ENCODE measurements around the gene COL8A1.
"Not testable (repeated sequence)": the region's sequence is repeated elsewhere in the genome, so short reads cannot be mapped to it uniquely, and the experiment has no call there.

COL8A1 gene

DNA sequence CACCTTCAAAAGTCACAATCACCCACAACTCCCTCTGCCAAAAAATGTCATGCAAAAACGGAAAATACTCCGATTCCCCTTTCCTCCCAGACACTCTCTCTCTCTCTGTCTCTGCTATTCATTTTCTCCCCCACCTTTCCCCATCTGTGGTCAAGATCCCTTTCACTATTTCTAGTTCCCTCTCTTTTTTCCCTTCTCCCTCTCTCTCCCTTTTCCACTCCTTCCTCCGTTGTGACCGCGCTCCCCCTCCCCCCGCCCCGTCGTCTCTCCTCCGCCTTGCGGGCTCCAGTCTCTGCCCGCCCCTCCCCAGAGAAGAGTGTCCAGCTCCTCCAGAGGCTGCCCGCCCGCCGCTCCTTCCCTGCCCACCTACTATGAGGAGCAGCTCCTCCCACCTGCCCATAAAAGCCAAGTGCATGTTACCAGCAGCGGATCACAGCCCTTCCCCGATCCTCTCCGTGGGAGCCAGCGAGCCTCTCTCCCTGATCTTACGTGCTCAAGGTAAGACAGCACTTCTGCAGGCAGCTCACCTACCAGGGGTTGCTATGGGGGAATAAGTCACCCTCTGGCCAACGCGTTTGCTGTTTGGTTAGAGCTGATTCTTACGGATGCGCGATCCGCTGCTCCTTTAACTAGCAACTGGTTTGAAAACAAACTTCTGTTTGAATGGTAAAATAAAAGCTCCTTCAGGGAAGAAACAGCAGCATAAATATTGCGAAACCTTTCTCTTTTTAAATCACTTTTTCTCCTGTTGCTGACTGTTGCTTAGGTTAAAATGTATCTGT lies at the start of gene COL8A1:
COL8A1 (plus strand) TSS at position 428 of the 782 bp plus-strand sequence. CDS start 152,089 bp downstream, outside the sequence.
- no peak for FAIRE-seq

DNA sequence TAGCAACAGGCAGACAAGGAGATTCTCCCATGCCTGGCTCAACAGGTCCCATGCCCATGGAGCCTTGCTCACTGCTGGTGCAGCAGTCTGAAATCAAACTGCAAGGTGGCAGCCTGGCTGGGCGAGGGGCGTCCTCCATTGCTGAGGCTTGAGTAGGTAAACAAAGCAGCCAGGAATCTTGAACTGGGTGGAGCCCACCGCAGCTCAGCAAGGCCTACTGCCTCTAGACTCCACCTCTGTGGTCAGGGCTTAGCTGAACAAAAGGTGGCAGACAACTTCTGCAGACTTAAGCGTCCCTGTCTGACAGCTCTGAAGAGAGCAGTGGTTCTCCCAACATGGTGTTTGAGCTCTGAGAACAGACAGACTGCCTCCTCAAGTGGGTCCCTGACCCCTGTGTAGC lies 49.2 kb upstream of the COL8A1 start:
- FAIRE-seq, result not testable (repeated sequence)

DNA sequence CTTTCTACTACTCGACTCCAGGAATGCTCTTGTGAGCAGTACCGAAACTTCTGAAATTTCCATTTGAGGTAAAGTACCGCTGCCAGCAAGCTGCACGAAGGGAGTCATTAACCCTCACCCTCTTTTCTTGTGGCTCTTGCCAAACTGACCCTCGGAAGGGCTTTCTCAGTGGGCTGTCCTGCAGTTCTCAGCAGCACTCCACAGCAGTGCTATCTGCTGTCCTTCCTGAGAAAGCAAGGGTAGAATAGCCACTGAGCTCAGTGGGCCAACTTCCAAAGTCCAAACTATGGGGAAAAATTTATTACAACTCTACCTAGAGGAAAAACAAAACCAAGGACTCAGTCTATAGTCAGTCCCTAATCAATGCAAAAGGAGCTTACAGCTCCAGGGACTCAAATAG lies 38.5 kb upstream of the COL8A1 start:
- no peak for FAIRE-seq

DNA sequence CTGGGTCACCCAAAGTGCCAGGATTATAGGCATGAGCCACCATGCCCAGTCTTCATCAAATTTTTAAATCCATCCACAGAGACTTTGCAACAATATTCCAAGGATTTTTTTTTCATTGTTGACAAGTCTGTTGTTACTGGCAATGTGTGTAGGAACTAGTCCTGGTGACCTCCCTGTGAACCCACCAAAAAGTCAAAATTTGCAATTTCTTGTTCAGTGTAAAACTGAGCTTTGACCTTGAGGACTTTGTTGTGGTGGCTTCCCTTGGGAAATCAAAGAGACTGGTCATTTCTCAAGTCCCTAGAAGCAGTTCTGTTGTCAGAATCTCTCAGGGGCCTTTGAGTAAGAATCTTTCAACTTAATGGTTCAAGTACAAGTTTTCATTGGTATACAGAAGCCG lies 36.9 kb upstream of the COL8A1 start:
- FAIRE-seq, result no peak

DNA sequence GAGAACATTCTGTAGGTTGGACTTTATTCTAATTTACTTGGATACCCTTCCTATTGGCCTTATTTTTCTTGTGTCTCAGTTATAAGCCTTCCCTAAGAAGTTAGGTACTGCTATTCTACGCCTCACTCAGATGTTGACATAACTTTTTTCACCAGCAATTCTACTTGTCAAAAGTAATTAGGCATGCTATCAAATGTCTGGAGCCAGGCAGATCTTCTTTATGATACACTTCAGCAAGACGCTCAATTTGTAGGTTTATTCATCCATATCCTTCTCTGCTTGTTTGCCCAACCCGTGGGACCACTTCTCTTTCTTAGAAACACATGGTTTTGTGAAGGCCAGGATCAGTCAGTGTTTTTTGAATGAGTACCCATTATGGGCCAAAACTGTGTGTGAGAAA lies 36.2 kb upstream of the COL8A1 start:
- no peak for FAIRE-seq

DNA sequence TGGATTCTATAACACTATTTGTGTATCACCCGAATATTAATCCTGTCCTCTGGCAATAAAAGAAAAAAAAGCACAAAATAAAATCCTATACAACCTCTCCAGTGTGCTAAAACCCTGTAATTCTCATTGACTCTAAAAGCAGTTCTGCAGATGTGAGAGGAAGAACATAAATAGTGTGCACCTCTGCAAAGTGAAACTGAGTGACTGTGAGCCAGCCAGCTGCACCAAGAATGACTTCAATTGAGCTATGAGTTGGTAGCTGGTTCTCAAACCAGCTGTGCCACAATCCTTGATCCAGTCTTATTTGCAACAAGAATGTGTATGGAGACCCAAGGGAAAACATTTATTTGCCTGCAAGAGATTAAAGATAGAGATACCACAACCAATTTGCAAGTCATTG lies 31.2 kb upstream of the COL8A1 start:
- no peak for FAIRE-seq

DNA sequence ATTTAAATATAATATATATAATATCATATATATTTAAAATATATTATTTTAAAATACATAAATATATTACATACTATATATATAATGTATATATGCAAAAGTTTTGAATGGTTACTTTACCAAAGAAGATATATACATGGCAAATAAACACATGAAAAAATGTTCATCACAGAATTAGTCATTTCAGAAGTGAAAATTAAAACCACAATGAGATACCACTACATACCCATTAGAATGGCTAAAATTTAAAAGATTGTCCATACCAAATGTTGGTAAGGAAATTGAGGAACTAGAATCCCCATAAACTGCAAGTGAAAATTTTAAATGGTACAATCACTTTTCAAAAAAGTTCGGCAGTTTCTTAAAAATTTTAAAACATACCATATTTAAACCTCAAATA lies 23.6 kb upstream of the COL8A1 start:
- peak; percentile 71 for FAIRE-seq

DNA sequence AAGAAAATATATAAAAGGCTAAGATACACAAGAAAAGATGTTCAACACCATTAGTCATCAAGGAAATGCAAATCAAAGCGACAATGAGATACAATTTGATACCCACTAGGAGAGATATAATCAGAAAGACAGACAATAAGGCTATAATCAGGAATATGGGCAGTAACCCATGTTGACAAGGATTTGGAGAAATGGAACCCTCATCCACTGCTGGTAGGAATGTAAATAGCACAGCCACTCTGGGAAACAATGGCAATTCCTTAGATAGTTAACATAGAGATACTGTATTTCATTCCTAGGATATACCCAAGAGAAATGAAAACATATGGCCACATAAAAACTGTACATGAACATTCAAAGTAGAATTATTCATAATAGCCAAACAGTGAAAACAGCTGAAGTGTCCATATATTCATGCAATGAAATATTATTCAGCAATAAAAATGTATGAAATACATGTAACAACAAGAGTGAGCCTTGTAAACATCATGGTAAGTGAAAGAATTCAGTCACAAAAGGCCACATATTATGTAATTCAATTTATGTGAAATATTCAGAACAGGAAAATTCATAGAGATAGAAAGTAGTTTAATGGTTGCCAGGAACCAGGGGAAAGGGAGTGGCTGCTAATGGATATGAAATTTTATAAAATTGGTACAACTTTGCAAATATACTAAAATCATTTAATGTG lies 18.2 kb upstream of the COL8A1 start:
- no peak for FAIRE-seq

DNA sequence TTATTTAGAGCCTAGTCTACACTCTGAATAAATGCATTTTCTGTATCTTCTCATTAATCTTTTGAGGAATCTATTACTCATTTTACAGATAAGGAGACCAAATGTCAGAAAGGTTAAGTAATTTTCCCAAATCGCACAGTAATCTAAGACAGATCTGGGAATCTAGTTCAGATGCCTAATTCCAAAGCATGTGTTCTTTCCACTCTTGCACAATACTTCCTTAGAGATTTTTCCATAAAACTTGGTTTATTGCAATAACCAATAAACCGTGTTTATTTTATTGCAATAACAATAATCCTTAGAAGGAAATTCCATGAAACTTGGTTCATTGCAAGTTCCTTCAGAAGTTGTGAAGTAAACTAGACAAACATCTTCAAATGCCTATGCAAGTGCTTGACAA lies 17.4 kb upstream of the COL8A1 start:
- FAIRE-seq, result no peak

DNA sequence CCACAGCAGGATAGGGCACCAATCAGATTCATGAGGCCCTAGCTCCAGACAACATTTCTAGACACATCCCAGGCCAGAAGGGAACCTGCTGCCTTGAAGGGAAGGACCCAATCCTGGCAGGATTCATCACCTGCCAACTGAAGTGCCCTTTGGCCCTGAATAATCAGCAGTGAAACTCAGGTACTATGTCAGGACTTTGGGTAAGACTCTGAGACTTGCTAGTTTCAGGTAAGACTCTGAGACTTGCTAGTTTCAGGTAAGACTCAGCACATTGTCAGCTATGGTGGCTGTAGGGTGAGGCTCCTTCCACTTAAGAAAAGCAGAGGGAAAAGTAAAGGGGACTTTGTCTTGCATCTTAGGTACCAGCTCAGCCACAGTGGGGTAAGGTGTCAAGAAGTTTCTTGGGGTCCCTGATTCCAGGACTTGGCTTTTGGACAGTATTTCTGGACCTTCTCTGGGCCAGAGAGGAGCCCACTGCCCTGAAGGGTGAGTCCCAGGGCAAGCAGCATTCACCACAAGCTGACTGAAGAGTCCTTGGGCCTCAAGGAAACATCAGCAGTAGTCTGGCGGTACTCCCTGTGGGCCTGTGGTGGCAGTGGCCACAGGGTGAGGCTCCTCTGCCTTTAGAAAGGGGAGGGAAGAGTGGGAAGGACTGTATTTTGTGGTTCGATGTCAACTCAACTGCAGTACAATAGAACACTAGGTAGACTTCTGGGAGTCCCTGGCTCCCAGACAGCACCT lies 13.7 kb upstream of the COL8A1 start:
- no peak for FAIRE-seq

DNA sequence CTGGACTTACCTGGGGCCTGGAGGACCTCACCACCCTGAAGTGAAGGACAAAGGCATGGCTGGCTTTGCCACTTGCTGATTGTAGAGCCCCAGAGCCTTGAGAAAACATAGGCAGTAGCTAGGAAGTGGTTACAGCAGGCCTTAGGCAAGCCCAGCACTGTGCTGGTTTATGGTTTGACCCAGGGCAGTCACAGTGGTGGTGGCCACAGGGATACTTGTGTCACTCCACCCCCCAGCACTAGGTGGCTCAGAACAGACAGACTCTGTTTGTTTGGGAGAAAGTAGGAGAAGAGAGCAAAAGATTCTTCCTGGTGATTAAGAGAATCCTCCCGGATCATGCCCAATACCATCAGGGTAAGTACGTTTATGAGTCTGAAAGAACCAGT lies 13.2 kb upstream of the COL8A1 start:
- FAIRE-seq, result no peak

DNA sequence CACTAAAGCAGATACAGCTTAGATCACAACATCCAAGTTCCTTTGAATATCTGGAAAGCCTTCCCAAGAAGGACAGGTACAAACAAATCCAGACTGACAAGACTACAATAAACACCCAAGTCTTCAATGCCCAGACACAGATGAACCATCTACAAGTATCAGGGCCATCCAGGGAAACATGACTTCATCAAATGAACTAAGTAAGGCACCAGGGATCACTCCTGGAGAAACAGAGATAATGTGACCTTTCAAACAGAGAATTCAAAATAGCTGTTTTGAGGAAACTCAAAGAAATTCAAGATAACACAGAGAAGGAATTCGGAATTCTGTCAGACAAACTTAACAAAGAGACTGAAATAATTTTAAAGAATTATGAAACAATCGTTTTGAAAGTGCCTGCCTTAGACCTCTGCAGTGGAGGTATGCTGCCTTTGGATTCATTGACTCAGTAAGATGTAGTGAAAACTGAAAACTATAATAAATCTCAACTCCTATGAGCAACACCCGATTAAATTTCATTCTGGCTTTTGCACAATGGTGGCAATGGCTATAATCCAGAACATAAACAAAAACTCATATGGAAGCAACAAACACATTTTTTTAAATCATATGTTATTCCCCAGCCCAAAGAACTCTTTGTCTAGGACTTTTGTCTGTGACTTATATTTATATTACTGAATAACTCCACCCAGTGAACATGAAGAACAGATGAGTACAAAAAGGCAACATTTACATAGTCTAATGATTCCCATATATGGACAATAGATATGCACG lies 12.6 kb upstream of the COL8A1 start:
- no peak for FAIRE-seq

DNA sequence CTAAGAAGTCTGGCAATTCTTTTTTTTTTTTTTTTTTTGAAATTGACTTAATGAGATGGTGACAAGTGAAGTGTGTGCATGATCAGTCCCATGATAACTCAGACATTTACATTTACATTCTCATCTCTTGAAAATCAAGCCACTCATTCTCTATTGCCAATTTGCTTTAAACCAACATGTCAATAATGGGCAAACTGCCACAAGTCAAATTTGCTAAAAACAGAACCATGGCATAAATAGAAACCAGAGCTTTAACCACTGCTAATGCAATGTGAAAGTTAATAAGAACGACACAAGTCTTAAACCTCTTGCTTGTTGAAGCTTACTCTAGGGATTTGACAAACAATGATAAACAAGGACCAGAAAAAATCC lies 12.0 kb upstream of the COL8A1 start:
- FAIRE-seq, result no peak

DNA sequence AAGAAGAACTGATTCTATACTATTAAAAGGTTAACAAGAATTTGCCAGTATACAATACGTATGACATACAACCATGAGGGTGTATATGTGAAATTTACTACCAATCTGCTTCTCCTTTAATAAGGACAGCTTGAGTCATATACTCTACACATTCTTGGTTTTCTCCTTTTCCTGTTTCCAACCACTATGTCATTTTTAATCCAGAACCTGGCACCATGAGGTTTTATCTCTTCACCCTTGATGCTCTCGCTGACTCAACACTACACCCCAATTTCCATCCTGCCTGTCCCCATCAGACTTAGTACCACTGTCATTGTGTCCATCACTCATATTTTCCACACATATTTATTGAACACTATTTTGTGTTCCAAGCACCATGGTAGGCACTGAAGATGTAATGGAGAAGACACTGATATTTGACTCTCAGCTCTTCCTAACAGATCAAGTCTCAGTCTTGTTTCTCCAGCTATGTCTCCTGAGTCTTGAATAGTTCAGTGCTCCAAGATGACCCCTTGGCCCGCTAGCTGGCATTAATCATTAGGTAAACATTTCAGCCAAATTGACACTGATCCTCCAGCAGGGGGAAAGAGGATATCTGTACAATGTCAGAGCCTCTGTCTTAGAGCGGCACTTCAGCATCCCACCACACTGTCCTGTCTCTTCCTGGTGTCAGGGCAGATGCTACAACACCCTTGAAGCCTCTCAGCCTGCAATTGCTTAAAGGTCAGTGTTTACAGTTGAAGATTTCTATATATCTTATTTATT lies 11.2 kb upstream of the COL8A1 start:
- no peak for FAIRE-seq

DNA sequence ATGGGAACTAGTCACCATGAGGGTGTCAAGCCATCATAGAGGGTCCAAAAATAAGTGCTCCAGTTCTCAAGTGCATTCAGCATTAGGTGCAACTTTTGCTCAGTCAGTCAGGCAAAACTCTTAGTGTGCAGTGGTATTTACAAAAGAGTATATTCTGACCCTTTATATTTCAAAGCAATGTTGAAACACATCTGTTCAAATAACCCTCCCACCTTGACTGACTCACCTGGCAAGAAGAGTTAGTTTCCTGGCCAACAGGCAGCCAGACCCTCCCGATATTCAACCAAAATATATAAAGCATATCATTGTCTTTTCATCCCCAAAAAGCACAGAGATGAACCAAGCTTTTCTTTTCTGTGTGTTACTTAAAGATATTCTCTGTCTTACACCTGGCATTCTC lies 7.6 kb upstream of the COL8A1 start:
- FAIRE-seq, result no peak

DNA sequence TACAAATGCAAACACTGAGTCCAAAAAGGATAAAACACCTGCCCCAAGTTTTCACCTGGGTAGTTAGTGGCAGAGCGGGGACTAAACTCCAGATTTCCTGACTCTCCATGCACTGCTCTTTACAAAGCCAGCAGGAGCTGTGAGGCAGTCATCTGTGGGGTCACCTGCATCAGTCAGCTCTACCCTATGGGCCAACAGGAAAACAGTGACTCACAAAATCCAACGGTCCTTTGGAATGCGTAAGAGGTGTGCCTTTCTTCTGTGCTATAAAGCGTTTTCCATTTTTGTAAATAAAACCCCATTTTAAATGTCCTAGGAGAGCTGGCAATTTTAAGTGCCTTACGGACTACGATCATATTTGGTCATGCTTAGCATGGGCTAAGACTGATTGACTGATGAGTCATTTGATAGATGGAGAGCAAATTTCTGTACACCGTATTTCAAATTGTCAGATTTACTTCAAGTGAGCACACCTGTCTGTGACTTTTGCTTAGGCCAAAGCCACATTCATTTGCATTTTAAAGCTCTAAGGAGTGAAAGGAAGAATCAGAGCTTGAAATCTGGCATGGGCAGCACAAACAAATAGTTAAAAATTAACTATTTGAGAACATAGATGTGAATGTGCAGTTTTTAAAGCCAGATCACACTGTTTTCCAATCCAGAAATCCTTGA lies 4.4 kb upstream of the COL8A1 start:
- no peak for FAIRE-seq

DNA sequence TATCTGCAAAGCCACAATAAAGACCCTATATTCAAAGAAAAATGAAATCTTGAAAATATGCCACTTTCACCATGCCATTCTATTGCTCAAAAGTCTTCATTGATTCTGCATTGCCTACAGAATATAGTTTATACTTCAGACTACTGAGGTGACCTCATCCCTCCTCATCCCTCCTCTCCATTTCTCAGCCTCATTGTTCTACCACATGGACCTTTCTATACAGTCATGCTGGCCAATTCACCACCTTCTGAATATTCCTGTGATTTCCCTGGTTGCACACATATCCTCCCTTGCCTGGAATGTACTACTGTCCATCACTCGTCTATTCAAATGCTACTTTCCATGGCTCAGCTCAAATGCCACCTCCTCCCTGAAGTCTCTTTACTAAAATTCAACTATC lies 3.5 kb upstream of the COL8A1 start:
- no peak for FAIRE-seq

DNA sequence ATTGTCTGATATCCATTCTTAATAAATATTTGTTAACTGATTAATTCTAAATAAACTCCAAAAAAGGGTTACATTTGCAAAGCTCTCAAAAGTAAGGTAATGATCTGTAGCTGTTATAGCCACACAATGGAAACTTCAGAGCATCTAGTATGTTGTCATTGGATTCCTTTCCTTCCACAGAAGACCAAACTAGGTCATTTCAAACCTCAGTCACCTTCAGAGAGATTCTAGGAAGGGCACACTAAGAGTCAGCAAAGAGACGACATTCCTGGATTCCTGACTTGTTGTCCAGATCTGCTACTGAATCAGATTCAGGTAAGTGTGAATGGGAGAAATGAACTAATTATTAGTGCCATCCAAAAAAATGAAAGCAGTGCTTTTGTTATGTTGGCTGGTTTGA lies 3.0 kb upstream of the COL8A1 start:
- no peak for FAIRE-seq

DNA sequence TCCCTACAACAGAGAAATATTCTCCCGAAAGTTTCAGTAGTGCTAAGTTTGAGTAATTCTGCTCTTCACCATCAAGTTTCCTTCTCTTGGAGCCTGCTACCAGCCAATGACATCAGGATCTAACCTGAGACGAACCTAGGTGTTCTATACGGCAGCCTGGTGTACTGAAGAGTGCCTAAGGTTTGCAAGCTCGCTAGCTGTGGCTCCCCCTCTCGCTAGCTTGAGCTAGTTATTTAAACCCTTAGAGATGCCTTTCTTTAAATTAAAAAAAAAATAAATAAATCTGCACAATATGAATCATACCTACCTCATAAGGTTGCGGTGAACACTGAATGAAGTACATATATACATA lies 1.4 kb upstream of the COL8A1 start:
- no peak for FAIRE-seq

DNA sequence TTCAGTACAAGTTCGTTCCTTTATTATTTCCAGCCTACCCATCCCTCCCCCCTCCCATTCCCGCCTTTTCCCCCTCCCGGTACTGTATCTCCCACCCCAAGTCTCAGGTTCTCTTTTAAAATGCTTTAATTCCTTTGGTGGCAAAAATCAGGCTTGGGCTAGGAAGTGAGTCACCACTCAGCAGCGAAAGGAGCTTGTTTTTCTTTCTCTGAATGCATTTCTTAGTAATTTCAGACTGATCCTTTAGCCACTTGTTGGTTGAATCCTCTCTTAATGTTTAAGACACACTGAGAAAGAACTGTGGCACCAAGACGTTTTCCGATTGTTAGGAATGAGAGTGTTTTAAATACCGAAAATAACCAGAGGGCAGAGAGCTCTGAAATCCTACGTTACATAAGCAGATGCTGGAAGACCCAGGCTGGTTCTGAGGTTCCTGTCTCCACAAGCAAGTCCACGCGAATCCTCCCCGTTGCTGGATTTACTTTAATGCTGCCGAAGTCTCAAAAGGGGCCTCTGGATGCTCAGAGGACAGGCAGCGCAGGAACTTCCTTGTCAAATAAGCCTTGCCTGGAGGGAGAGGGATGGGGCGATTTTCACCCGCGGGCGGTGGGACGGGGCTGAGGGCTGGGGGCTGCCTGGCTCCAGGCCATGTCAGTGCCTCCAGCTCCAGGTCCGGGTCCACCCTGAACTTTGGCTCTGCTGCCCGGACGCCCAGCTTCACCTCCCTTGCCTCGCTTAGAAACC lies 854 bp upstream of the COL8A1 start:
- no peak for FAIRE-seq

DNA sequence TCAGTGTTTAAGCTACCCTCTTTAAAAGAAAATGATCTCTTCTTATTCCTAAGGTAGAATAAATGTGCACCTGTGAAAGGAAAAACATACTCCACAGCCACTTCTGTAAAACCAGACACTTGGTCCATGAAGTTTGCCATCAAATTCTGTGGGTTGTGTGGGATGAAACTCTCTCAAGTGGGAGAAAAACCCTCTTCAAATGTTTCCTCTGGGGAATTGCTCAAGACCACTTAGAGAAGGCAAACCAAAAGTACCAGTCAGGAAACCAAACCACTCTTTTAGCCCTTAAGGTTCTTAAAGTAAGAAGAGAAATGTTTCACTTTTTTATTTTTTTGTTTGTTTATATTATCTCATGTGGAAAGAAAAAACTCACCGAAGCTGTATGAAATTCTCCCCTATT lies 1.2 kb downstream of the COL8A1 start:
- no peak for FAIRE-seq
